Epithelial cell of esophagus (primary cell): Measurements from ENCODE around the gene NCOA1.
"Not testable (repeated sequence)": the region's sequence is repeated elsewhere in the genome, so short reads cannot be mapped to it uniquely, and the experiment has no call there.

Experiments
- DNase-seq: peaks from one replicate; pipeline ENCODE4 v3.0.0; 2010; ENCODE audit warnings: low read depth
- H3K4me3 ChIP-seq: 2 replicates; pipeline ENCODE4 v1.5.1; 2011; ENCODE audit warnings: mild to moderate bottlenecking, low read length, control low read depth
- TF ChIP-seq, protein P1 (sequence below): IDR thresholded peaks from 2 replicates; pipeline ENCODE4 v1.5.1; 2011; ENCODE audit warnings: low read depth, mild to moderate bottlenecking, low read length, control low read depth, inconsistent platforms; ENCODE audit not compliant: insufficient read depth; ENCODE audit errors: missing control alignments

NCOA1 gene

DNA sequence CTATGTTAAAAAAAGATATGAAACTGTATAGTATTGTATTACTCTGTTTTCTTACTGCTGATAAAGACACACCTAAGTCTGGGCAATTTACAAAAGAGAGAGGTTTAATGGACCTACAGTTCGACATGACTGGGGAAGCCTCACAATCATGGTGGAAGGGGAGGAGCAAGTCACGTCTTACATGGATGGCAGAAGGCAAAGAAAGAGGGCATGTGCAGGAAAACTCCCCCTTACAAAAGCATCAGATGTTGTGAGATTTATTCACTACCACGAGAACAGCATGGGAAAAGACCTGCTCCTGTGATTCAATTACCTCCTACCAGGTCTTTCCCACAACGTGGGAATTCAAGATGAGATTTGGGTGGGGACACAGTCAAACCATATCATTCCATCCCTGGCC lies 57.0 kb downstream of the NCOA1 start:
- DNase-seq, result no peak
- TF ChIP-seq, protein P1, sequence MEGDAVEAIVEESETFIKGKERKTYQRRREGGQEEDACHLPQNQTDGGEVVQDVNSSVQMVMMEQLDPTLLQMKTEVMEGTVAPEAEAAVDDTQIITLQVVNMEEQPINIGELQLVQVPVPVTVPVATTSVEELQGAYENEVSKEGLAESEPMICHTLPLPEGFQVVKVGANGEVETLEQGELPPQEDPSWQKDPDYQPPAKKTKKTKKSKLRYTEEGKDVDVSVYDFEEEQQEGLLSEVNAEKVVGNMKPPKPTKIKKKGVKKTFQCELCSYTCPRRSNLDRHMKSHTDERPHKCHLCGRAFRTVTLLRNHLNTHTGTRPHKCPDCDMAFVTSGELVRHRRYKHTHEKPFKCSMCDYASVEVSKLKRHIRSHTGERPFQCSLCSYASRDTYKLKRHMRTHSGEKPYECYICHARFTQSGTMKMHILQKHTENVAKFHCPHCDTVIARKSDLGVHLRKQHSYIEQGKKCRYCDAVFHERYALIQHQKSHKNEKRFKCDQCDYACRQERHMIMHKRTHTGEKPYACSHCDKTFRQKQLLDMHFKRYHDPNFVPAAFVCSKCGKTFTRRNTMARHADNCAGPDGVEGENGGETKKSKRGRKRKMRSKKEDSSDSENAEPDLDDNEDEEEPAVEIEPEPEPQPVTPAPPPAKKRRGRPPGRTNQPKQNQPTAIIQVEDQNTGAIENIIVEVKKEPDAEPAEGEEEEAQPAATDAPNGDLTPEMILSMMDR, result no peak
- H3K4me3 ChIP-seq, result no peak overlapping the region

DNA sequence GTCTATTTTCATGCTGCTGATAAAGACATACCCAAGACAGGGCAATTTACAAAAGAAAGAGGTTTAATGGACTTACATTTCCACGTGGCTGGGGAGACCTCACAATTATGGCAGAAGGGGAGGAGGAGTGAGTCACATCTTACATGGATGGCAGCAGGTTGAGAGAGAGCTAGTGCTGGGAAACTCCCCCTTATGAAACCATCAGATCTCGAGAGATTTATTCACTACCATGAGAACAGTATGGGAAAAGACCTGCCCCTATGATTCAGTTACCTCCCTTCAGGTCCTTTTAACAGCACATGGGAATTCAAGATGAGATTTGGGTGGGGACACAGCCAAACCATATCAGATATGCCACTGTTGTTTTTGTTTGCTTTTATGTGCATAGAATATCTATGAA lies 59.2 kb downstream of the NCOA1 start:
- DNase-seq, result peak; percentile 9
- H3K4me3 ChIP-seq, result not testable (repeated sequence)

DNA sequence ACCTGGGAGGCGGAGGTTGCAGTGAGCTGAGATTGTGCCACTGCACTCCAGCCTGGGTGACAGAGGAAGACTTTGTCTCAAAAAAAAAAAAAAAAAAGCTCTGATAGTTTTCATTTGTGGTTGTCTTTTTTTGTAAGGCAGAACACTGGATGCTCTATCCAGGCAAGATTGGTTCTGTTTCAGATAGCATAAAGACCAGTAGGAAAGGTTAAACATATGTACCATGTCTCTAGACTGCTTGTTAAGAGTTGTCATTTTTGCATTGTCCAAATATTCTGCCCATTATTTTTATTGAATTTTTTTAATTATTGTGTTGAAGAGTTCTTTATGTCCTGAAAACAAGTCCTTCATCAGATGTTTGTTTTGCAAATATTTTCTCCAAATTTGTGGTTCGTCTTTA lies 60.0 kb downstream of the NCOA1 start:
- no peak for DNase-seq
- no peak overlapping the region for H3K4me3 ChIP-seq
- TF ChIP-seq, protein P1, result no peak

DNA sequence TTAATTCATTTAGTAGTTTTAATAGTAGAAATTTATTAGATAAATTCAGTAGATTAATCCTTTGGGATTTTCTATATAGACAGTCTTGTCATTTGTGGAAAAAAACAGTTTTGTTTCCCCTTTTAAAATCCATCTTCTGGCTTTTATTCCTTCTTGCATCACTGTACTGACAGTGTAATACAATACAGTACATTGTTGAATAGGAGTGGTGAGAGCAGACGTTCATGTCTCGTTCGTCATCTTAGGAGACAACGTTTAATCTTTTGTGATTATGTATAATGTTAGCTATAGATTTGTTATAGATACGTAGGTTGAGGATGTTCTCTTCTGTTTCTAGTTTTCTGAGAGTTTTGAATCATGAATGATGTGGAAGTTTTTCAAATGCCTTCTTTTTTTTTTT lies 61.8 kb downstream of the NCOA1 start:
- no peak overlapping the region for H3K4me3 ChIP-seq
- DNase-seq, result no peak
- TF ChIP-seq, protein P1, result no peak

DNA sequence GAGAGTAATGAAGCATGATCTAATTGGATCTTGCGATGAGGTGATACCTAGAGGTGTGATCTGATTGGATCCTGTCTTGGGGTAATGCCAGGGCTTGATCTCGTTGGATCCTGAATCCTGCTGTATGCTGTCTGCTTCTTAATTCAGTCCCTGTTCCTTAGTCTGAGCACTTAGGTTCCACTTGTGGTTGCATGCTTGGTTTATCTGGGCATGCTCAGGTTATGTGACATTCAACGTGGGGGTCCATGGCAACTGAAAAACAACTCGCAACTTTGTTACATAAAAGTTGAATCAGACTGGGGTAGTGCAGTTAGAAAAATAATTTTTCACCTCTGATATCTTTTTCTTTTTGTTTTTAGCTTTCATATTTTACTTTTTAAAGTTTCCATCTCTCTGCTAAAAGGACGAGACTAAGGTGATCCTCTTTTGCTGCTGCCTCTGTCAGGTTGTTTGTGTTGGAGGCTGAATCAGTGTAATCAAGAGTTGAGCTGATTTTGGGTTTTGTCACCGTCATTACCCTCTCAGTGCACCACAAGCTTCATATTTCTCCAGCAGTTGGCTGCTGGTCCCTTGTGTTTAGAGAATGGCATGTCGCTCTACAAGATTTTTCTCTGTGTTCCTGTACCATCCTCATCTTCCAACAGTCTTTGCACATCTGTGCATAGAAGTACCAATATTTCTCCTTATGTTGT lies 67.9 kb downstream of the NCOA1 start:
- TF ChIP-seq, protein P1, result no peak
- no peak for DNase-seq
- no peak overlapping the region for H3K4me3 ChIP-seq

DNA sequence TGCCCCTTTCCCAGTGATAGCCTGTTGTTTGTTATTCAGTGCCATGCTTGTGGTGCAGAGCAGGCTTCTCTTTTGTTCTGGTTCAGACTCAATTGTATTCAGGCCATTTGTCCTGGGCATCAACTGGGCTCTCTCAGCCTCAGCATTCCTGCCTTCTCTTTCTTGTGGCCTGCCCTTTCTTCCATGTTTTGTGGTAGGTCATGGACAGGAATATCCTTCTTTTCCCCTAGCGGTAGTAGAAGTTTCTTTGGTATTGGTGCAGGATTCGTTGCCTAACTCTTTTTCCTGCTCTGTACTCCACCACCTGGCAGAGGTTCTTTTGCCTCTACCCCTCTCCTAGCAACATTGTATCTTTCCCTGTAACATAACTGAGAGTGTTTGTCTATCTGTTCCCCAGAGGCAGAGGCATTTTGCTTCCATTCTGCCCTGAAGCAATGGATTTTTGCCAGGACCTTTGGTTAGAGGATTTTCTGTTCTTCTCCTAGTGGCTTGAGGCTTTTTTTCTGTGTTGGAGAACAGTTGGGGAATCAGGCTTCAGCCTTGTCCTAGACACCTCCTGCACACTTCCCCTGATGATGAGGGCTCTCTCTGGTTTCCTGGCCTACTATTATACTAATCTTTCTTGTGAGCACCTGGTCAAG lies 68.5 kb downstream of the NCOA1 start:
- H3K4me3 ChIP-seq, result no peak overlapping the region
- DNase-seq, result no peak
- TF ChIP-seq, protein P1, result no peak

DNA sequence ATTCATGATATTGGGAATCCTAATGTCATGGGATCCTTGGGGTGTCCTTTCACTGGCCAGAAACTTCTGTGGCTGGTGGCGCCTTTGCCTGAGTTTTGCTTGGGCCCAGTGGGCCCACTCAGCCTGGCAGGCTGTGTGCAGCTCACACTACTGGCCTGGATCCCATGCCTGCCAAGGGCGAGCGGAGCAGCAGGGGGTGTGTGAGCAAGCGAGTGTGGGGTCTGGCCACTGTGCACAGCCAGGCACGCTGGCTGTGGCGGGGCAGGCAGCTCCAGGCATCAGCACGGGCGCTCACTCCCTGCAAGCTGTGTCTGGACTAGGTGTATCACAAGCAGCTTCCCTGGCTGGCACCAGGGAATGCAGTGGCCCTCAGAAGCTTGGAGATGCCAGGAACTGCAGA lies 74.5 kb downstream of the NCOA1 start:
- TF ChIP-seq, protein P1, result no peak
- DNase-seq, result no peak
- H3K4me3 ChIP-seq, result no peak overlapping the region
